MG63 (cell line): ENCODE results near the gene PRDM8. TPM values are rescaled to one million over a fixed set of nuclear protein-coding genes. Genes with fewer than 3 reads are reported as not detected.
"Not testable (repeated sequence)": the region's sequence is repeated elsewhere in the genome, so short reads cannot be mapped to it uniquely, and the experiment has no call there.

Experiments
- DNase-seq: peaks from one replicate; pipeline ENCODE4 v3.0.0-alpha.2; 2020
- H3K27me3 ChIP-seq: fragments of 250-450 bp; sonication (Bioruptor Pico); 2 replicates; pipeline ENCODE4 v1.5.1; 2020; ENCODE audit warnings: mild to moderate bottlenecking, moderate library complexity
- H3K36me3 ChIP-seq: fragments of 250-450 bp; sonication (Bioruptor Pico); 2 replicates; pipeline ENCODE4 v1.5.1; 2020; ENCODE audit warnings: mild to moderate bottlenecking, moderate library complexity
- H3K4me3 ChIP-seq: fragments of 250-450 bp; sonication (Bioruptor Pico); 2 replicates; pipeline ENCODE4 v1.5.1; 2020; ENCODE audit warnings: mild to moderate bottlenecking, moderate library complexity
- H3K9me3 ChIP-seq: fragments of 250-450 bp; sonication (Bioruptor Pico); 2 replicates; pipeline ENCODE4 v1.5.1; 2020; ENCODE audit warnings: mild to moderate bottlenecking, moderate library complexity
- total RNA-seq: library from RNA; depleted of rRNA; stranded (reverse); fragments of >200 nt; shearing (Covaris generic); gene quantifications from 2 replicates; pipeline ENCODE4 v1.2.3, GENCODE V29; 2014; ENCODE audit warnings: low replicate concordance; rRNA removed

The PRDM8 gene
- total RNA-seq, 1 experiment from 2014 or later, result 3.6 TPM

- H3K4me3 ChIP-seq, result peak overlapping the region; percentile 18
- H3K27me3 ChIP-seq, result no peaks in the 10 kb centered on the region
- no peaks in the 10 kb centered on the region for H3K9me3 ChIP-seq
- H3K36me3 ChIP-seq, result no peaks in the 10 kb centered on the region
- no peak for DNase-seq
Observed at GRCh38 chr4:80232707-80233370, 35.5 kb downstream of the PRDM8 start.

GRCh38 chr4:80233390-80233789 lies 36.1 kb downstream of the PRDM8 start:
- Histone ChIP-seq H3K4me3 (no peak overlapping the region), H3K27me3 (no peaks in the 10 kb centered on the region), H3K36me3 (no peaks in the 10 kb centered on the region), H3K9me3 (no peaks in the 10 kb centered on the region)
- no peak for DNase-seq

- Histone ChIP-seq H3K27me3 (no peaks in the 10 kb centered on the region), H3K36me3 (no peaks in the 10 kb centered on the region), H3K4me3 (no peak overlapping the region), H3K9me3 (no peaks in the 10 kb centered on the region)
- no peak for DNase-seq
Observed at GRCh38 chr4:80235451-80235850, 38.1 kb downstream of the PRDM8 start.

- no peaks in the 10 kb centered on the region for H3K36me3 ChIP-seq
- peak; percentile 80 for DNase-seq
- H3K27me3 ChIP-seq, result no peaks in the 10 kb centered on the region
- H3K9me3 ChIP-seq, result no peaks in the 10 kb centered on the region
- no peak overlapping the region for H3K4me3 ChIP-seq
Observed at GRCh38 chr4:80237992-80238391, 40.7 kb downstream of the PRDM8 start.

- Histone ChIP-seq H3K27me3 (no peaks in the 10 kb centered on the region), H3K9me3 (no peaks in the 10 kb centered on the region), H3K36me3 (no peaks in the 10 kb centered on the region), H3K4me3 (no peak overlapping the region)
- no peak for DNase-seq
Observed at GRCh38 chr4:80239480-80240150, 42.3 kb downstream of the PRDM8 start.

GRCh38 chr4:80240976-80241375 lies 43.7 kb downstream of the PRDM8 start:
- Histone ChIP-seq H3K36me3 (no peaks in the 10 kb centered on the region), H3K27me3 (no peaks in the 10 kb centered on the region), H3K9me3 (no peaks in the 10 kb centered on the region), H3K4me3 (no peak overlapping the region)
- no peak for DNase-seq

GRCh38 chr4:80243274-80244018 lies 46.1 kb downstream of the PRDM8 start:
- Histone ChIP-seq H3K9me3 (no peaks in the 10 kb centered on the region), H3K4me3 (no peak overlapping the region), H3K27me3 (no peaks in the 10 kb centered on the region), H3K36me3 (no peaks in the 10 kb centered on the region)
- no peak for DNase-seq

- not testable (repeated sequence) for H3K27me3 ChIP-seq, H3K4me3 ChIP-seq, H3K9me3 ChIP-seq, H3K36me3 ChIP-seq, DNase-seq
Observed at GRCh38 chr4:80247484-80247883, 50.2 kb downstream of the PRDM8 start.

GRCh38 chr4:80249144-80249543 lies 51.8 kb downstream of the PRDM8 start:
- H3K27me3 ChIP-seq, result no peaks in the 10 kb centered on the region
- no peaks in the 10 kb centered on the region for H3K9me3 ChIP-seq
- H3K4me3 ChIP-seq, result no peak overlapping the region
- no peak for DNase-seq
- no peaks in the 10 kb centered on the region for H3K36me3 ChIP-seq

GRCh38 chr4:80252427-80252826 lies 55.1 kb downstream of the PRDM8 start:
- Histone ChIP-seq H3K4me3 (no peak overlapping the region), H3K36me3 (no peaks in the 10 kb centered on the region), H3K9me3 (no peaks in the 10 kb centered on the region), H3K27me3 (no peaks in the 10 kb centered on the region)
- no peak for DNase-seq

- Histone ChIP-seq H3K4me3 (no peak overlapping the region), H3K27me3 (no peaks in the 10 kb centered on the region), H3K9me3 (no peaks in the 10 kb centered on the region), H3K36me3 (no peaks in the 10 kb centered on the region)
- DNase-seq, result no peak
Observed at GRCh38 chr4:80252953-80253352, 55.6 kb downstream of the PRDM8 start.

- no peak for DNase-seq
- Histone ChIP-seq H3K9me3 (no peaks in the 10 kb centered on the region), H3K27me3 (no peaks in the 10 kb centered on the region), H3K4me3 (no peak overlapping the region), H3K36me3 (no peaks in the 10 kb centered on the region)
Observed at GRCh38 chr4:80253510-80253909, 56.2 kb downstream of the PRDM8 start.

Other genes starting within 250 kb of the PRDM8 start
- 4.7 and 5.6 TPM in 2 replicates for gene ANTXR2, start 124.3 kb upstream of the PRDM8 start, total RNA-seq
- gene FGF5, start 69.2 kb downstream of the PRDM8 start, total RNA-seq, result 19.4 and 20.8 TPM in 2 replicates
- 0.76 TPM in 1 of 2 replicates, not detected in the other for gene CFAP299, start 138.2 kb downstream of the PRDM8 start, total RNA-seq